Activated CD4-positive, alpha-beta T cell treated with anti-CD3 and anti-CD28 coated beads for 4 hours (primary cell): ENCODE results near the gene TECTA.

ENCODE experiments used
- DNase-seq, 2 donors: peaks; one replicate each; pipeline ENCODE4 v3.0.0-alpha.2; 2020

TECTA gene

GRCh38 chr11:121180183-121180582 lies 79.1 kb downstream of the TECTA start:
- DNase-seq: no peak

GRCh38 chr11:121188776-121189175 lies 87.7 kb downstream of the TECTA start:
- DNase-seq: no peak

DNA sequence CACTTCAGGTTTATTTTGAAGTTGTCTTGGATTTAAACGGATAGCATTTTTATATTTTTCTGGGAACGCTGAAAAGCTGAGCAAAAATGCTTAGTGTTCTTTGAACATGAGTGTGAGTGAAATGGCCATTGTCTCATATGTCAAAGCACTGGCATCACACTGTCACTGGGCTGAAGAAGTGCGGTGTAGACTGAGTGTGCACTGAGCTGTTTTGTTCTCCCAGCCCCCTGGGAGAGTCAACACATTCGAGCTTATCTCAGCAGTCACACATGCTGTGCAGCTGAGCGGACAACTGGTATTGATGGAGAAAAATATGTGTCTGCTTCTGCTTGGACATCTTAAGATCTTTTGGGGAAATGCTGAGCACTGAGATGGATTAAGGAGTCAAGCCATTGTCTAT lies 90.8 kb downstream of the TECTA start:
- no peak for DNase-seq

GRCh38 chr11:121194731-121195596 lies 93.9 kb downstream of the TECTA start:
- peak; percentile 31 to 59 for DNase-seq

DNA sequence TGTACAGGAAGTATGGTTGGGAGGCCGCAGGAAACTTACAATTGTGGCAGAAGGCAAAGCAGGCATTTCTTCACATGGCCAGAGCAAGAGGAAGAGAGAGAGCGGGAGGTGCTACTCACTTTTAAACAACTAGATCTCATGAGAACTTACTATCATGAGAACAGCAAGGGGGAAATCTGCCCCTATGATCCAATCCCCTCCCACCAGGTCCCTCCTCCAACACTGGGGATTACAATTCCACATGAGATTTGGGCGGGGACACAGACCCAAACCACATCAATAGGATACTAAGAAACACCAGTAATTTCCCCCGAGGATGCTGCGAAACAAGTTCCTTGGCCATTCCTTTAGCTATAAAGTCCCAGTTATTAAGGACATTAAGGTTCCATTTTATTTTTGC lies 97.4 kb downstream of the TECTA start:
- no peak for DNase-seq

- no peak for DNase-seq
These were observed 98.5 kb downstream of the TECTA start for GRCh38 chr11:121199516-121199915.

DNA sequence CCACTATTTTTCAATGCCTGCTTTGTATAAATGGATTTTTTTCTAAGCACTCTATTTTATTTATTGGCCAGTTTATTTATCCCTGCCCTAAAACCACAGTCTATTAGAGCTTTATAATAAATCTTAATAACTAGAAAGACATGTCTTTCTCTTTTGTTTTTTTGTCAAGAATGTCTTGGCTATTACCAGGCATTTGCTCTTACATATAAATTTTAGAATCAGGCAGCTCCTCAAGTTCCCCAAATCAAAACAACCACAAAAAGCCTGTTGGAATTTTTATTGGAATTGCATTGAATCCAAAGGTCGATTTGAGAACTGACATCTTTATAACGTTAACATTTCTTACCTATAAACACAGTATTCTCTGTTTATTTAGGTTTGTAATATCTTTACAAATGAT lies 105.8 kb downstream of the TECTA start:
- DNase-seq: no peak

DNA sequence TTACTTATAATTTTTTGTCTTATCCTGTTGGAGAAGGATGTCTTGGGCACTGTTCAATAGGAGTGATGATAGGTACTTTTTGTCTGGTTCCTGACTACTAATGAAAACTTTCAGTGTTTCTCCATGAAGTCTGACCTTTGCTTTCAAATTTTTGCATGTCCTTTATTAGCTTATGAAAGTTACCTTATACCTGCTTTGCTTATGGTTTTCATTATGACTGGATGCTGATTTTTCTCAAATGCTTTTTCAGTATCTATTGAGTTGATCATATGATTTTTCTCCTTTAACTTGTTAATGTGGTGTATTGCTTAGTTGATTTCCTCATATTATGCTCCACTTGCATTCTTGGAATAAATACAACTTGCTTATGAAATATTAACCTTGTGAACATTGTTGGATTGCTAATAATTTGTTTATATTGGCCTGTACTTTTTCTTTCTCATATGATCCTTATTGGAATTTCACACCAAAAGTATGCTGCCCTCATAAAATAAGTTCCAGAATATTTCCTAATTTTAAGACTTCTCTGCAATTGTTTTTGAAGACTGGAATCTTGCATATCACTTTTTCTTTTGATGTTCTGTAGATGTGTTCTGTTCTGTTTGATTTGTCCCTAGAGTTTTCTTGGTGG lies 106.6 kb downstream of the TECTA start:
- DNase-seq: no peak

DNA sequence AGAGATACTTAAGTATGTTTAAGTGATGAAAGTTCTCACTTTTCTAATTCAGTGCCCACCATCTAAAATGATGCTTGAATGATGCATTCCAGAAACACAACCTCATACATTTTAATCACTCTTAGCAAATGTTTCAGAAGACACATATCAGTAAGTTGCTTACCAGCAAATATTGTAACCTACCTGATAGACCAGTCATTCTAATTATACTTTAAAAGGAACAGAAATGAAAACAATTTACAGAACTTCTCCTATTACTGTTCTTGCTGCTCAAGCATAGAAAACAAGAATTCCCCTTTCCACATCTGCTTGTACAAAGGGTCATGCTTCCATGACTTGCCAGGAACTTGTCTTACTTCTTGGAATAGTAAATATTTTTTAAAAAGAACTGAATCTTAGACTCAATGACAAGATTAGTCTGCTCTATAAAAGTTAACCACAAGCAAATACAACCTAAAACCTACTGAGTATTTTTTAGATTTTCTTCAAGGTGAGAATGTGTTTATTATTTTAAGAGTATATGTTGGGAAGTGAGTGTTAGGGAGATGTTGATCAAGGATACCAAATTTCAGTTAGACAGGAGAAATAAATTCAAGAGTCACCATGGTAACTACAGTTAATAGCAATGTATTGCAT lies 109.5 kb downstream of the TECTA start:
- DNase-seq: no peak

GRCh38 chr11:121211626-121212025 lies 110.6 kb downstream of the TECTA start:
- DNase-seq: no peak

DNA sequence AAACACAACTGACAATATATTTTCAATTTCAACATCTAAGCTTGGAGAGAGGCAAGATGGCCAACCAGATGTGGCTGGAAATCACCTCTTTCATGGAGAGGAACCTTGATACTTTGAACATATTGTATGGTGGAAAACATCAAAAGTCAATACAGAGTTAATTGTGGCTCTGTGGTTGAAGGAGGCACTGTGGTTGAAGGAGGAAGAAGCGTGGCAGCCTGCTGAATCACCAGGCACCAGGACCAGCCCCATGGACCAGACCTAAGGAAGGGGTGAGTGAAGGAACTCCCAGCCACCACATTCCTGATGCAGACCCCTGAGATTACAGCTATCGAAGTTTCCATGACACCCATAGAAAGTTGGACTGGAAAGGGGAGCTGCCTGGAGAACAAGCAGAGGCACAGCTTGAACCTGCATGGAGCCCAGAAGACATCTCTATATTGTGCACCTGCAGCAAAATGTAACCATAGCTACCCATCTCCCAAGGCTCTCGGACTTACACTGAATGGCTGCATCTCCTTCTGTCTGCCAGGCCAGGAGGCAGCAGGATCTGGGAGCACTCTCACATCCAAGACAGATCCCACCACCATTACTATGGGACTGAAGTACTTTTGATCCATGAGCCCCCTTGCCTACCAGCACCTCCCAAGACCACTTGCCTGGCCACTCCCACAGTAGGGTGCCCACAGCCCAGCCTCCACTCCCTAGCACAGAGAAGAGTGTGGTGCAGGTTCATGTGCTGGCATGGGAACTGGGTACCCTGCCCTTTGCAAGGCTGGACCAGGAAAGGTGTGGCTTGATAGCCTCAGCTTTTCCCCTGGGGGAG lies 111.7 kb downstream of the TECTA start:
- DNase-seq: no peak

- DNase-seq: no peak
These were observed 112.4 kb downstream of the TECTA start for GRCh38 chr11:121213362-121213893.

DNA sequence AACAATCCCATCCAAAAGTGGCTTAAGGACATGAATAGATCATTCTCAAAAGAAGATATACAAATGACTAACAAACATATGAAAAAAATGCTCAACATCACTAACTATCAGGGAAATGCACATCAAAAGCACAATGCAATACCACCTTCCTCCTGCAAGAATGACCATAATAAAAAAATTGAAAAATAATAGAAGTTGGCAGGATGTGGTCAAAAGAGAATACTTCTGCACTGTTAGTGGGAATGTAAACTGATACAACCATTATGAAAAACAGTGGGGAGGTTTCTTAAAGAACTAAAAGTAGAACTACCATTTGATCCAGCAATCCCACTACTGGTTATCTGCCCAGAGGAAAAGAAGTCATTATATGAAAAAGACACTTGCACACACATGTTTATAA lies 113.8 kb downstream of the TECTA start:
- DNase-seq: no peak

- DNase-seq: no peak
These were observed 120.6 kb downstream of the TECTA start for GRCh38 chr11:121221496-121222200.

GRCh38 chr11:121223161-121223560 lies 122.1 kb downstream of the TECTA start:
- no peak for DNase-seq

- DNase-seq: no peak
These were observed 124.3 kb downstream of the TECTA start for GRCh38 chr11:121225382-121225781.

DNA sequence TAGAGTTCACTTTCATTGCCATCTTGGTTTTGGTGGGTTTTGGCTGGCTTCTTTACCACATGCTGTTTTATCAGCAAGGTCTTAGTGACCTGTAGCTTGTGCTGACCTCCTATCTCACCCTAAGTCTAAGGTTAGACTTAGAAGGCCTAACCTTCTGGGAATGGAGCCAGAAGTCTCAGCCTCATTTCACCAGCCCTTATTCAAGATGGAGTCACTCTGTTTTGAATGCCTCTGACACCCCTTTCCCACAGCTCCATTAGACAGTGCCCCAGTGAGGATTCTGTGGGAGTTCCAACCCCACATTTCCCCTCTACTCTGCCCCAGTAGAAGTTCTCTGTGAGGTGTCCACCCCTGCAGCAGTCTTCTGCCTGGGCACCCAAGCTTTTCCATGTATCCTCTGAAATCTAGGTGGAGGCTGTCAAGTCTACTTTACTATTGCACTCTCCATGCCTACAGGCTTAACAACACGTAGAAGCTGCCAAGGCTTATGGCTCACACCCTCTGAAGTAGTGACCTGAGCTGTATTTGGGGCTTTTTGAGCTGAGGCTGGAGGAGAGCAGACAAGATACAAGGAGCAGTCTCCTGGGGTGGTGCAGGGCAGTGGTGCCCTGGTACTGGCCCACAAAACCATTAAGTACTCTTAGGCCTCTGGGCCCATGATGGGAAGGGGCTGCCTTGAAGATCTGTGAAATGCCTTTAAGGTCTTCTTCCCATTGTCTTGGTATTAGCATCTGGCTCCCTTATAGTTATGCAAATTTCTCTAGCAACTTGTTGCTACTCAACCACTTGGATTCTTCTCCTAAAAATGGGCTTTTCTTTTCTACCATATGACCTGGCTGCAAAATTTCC lies 125.6 kb downstream of the TECTA start:
- no peak for DNase-seq

DNA sequence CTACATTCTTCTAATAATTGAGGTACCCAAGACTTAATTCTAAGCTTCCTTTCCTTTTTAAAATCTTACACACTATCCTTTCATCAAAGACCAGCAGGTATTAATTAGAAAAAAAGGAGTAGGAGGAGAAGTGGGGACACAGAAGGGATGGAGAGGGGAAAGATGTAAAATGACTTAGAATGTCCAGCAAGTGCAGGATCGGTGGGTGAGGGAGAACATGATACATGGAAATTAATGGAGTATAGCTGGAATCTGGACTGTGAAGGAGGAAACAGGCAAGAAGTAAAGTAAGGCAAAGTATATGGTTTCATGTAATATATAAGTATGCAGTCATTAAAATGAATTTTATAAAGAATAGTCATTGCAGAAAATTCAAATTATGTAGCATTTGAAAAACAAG lies 127.8 kb downstream of the TECTA start:
- DNase-seq: no peak

- no peak for DNase-seq
These were observed 128.6 kb downstream of the TECTA start for GRCh38 chr11:121229495-121230215.

- DNase-seq: no peak
These were observed 130.7 kb downstream of the TECTA start for GRCh38 chr11:121231576-121232278.
